Measurements from ENCODE around the gene FAM184A.

Gene FAM184A

DNA sequence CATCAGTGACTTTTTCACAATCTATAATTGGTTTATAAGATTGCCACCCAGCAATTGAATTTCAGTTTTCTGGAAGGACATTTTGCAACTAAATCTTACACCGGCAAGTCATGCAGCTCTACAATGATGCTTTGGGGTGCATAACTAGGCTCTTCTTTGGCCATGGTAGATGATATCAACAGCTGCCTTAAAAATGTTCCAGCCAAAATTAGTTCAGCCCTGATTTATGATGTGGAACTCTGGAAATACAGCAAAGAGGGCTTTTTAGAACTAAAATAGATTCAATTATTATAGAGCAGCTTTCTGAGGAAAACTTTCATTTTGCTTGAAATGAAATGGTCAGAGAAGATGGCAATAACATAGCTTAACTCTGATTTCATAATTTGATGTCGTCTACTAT is 125.1 kb downstream of the FAM184A start:
- no peak for DNase-seq

DNA sequence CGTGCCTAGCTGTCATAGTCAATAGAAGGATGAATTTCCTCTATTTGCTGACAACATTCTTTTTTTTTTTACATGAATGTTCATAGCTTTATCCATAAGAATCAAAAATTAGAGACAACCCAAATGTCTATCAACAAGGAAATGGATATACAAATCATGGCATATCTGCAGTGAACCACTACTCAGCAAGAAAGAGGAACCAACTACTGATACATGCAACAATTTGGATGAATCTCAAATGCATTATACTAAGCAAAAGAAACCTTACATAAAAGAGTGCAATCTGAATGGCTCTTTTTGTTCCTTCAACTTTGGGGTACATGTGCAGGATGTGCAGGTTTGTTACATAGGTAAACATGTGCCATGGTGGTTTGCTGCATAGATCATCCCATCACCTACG is 125.8 kb downstream of the FAM184A start:
- DNase-seq: no peak

DNA sequence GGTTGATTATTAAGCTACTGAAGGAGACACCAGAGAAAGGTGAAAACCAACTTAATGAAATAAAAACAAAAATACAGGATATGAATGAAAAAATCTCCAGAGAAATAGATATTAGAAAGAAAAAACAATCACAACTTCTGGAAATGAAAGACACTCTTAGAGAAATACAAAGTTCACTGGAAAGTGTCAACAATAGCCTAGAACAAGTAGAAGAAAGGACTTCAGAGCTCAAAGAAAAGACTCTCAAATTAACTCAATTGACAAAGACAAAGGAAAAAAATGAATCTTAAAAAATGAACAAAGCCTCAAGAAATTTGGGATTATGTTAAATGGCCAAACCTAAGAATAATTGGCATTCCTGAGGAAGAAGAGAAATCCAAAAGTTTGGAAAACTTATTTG is 133.2 kb downstream of the FAM184A start:
- no peak for DNase-seq

DNA sequence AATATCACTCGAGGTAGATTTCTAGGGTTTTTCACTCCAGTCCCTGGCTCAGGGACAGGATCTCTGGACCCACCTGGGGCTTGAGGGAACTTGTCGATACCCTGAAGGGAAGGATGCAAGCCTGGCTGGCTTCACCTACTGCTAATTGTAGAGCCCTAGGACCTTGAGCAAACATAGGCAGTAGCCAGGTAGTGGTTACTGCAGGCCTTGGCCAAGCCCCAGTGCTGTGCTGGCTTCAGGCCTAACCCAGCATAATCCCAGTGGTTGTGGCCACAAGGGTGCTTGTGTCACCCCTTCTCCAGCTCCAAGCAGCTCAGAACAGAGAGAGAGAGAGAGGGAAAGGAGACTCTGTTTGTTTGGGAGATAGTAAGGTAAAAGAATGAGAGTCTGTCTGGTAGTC is 137.7 kb downstream of the FAM184A start:
- DNase-seq: no peak

DNA sequence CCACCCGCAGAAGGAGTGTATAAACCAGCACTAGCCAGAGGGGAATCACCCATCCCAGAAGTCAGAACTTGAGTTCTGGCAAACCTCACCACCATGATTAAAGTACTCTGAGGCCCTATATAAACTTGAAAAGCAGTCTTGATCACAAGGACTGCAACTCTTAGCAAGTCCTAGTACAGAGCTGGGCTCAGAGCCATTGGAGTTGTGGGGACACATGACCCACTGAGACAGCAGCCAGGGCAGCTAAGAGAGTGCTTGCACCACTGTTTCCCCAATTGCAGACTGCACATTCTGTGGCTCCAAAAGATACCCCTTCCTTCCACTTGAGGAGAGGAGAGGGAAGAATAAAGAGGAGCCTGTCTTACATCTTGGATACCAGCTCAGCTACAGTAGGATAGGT is 138.8 kb downstream of the FAM184A start:
- DNase-seq: no peak

DNA sequence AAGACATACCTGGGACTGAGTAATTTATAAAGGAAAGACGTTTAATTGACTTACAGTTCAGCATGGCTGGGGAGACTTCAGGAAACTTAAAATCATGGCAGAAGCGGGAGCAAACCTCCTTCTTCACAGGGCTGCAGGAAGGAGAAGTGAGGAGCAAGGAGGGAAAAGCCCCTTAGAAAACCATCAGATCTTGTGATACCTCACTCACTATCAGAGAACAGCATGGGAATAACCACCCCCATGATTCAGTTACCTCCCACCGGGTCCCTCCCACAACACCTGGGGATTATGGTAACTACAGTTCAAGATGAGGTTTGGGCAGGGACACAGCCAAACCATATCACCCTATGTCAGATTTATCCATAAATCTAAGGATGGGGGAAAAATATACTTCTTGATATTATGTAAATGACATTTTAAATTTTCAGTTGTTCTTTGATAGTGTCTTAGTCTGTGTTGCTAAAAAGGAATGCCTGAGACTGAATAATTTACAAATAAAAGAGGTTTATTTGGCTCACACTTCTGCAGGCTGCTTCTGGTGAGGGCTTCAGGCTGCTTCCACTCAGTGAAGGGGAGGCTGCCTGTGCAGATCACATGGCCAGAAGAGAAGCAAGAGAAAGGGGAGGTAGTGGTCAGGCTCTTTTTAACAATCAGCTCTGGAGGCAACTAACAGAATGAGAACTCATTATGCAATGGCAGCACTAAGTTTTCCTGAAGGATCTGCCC is 142.3 kb downstream of the FAM184A start:
- DNase-seq: no peak

DNA sequence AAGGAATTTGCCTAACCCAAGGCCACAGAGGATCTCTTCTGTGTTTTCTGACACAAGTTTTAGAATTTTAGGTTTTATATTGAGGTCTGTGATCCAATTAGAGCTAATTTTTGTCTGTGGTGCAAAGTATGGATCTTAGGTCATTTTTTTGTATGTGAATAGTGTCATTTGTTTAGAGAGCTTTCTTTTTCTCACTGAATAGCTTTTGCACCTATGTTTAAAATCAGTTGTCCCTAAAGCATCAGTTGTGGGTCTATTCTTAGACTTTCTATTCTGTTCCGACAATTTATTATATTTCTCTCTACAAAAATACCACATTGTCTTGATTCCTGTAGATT is 143.2 kb downstream of the FAM184A start:
- no peak for DNase-seq

DNA sequence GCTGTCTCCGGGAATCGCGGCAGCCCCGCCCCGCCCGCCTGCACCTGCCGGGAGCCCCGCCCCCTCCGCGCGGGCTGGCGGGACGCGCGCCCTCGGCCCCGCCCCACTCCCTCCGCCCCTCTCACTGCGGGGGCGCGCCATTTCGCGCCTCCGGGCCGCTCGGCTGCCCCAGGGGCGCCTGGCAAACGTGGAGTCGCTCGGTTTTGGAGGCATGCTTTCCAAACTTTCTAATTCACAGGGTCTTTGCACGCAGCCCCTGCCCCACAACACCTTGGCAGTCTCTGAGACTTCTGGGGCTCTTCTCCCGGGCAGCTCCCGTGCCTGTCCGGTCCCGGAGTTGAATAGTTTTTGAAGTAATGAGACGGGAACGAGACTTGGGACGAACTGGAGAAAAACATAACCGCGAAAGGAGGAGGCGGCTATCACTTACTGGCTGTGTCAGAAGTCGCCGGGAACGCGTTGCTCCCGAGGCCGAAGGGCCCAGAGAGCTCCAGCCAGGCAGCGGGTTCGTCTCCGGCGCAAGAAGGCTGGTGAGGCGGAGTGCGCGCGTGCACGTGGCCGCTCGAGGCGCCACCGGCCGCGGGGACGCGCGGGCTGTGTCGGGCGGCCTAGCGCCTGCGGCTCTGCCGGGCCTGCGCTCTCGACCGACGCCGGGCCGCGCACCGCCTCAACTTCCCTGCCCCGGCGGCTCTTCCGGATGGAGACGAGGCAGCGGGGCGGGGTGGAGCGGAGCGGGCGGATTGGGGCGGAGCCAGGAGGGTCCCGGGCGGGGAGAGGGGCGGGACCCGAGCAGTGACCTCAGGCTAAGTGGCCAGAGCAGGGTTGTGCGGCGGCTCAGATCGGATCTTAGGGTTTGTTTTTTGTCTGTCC is 143.8 kb downstream of the FAM184A start, which contains the start of gene MCM9:
MCM9 (minus strand) TSS at position 699 of the 870 bp plus-strand sequence. CDS start 3,436 bp downstream, outside the sequence.
- DNase-seq: peak; percentile 94

DNA sequence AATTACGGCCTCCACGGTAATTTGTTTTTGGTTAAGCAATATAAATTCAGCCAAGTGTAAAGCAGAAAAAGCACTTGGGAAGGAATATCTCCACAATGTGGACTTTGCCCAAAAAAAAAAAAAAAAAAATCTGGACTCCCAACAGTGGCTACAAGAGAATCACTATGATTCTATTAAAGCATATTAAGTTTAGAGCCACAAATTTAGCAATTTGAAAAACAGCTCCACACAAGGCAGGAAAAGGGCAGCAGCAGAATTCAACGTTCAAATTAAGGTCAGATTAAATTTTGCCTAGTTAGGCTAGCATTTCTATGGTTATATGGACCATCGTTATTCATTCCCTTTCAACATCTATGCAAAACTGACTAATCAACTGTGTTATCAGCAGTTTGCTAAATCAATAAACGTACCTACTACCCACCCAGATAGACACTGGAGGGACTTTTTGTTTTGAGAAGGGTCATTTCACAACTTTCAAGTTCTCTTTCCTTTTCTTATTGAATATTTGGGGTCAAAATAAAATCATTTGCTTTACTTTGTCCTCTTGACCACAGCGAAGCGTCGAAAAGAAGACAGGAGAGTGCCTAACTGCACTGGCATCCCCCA is 144.5 kb downstream of the FAM184A start:
- DNase-seq: no peak

DNA sequence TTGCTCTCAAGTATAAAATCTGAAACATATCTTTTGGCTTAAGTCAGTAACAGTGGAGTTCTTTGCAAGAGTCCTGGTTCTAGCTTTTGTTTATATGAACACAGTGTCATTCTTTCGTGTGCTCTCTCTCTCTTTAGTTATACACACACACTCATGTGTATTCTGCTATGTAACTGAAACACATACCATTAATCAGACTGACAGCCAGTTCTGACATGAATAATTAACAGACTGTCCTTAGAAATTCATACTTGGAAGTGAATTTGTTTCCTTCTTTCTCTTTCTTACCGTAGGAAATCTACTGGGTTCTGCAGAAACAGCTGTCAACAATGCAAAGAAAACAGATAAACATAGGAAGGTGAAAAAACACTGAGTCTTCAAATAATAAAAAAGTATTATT is 146.0 kb downstream of the FAM184A start:
- no peak for DNase-seq

DNA sequence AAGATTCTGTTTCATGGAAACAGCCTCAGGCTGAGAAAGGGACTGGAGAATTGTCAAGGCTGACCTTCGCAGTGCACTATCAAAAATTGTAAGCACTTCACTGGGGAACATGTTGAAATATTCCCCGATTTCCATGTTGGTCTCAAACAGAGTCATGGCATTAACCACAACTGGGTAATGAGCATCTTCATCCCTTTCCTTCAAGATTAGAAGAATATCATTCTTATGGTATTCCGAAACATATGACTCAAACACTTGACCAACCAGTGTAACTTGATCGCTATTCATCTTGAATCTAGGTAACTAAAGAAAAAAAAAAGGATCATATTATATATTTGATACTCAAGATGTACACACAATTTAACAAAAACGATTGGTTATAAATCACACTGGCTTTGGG is 147.0 kb downstream of the FAM184A start:
- no peak for DNase-seq

DNA sequence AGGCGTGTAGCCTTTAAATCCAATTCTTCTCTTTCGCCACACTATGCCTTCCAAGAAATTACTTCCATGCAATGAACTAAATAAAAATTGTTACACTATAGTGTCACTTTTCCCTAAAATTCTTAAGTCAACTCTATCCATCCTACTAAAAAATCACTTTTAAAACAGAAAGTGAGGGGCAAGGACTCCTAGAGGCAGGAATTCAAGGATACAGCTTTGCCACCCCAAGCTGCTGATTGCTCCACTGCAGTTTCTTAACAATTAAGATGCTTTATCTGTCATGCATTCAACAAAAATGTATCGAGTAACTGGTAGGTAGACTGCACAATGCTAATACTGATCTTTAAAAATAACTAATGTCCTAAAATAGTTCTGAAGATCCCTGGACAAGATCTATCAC is 147.8 kb downstream of the FAM184A start:
- DNase-seq: no peak

DNA sequence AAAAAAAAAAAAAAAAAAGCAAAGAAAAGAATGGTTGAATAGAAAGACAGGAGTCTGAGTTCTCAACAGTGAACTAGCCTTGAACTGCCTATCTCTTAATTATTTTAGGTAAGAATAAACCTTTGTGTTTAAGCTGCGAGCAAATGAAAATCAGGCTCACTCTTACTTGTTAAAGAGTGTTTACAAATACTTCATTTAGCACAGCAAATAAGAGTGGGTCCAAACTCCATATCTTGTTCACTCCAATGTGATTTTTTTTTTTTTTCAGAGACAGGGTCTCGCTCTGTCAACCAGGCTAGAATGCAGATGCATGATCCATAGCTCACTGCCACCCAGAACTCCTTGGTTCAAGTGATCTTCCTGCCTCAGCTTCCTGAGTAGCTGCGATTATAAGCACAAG is 155.4 kb downstream of the FAM184A start:
- no peak for DNase-seq

DNA sequence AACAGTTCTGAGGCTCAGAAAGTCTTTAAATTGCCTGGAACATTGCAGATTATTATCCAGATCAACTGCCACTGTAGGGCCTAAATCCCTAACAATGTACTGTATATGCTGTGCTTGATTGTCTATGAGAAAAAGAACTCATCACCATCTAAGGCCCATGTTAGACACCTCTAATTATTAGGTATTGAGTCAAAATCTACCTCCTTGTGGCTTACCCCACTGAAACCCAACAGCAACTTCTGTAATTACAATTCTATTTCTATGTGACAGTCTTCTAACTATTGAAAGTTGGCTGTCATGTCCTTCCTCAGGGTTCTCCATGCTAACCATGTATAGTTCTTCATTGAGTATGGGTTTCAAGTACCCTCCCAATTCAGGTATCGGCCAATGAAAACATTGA is 157.4 kb downstream of the FAM184A start:
- no peak for DNase-seq

DNA sequence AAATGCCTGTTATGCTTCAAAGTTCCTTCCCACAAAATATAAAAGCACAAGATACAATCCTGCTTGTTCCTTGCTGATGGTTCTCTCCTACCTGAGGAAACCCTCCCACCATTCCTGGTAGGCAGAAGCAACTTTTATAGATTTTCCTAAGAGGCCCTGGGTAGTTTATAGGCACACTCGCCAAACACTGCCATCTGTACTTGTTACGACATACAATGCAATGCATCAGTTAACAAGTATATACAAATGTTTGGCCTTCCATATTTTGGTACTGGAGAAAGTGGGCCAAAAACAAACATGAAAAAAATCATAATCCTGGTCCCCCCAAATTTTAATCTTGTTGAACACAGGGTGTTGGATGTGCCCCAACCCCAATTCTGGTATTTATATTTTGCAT is 160.1 kb downstream of the FAM184A start:
- DNase-seq: no peak

DNA sequence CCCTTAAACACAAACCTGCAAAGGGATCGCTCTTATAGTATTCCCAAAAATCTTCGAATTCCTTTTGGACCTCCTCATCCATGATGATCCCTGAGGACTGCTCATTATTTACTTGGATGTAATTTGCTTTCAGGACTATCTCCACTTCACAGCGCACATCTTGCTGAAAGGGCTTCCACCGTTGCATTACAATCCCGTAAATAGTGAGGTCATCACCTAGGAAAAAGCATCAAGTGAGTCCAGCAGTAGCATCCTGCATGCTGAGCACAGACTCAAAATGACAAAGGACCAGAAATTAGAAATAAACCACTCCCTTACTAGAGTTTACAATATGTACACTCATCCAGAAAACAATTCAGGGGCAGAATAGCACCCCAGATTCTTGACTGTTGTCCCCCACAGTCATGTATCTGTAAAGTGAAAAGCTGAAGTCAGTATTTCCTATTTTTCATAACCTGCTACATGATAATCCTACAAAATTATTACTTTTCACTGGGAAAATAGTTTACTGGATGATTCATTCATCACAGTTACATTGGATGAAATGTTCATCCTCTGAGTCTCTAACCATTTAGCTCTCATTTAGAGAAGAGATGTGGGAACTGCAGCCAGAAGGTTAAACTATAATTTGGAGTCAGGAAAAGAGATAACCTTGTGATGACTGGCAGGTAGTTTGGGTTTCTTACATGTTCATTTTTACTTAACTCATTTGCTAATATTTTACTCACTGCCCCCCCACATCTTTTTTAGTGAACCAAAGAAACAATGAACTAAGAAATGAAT is 160.7 kb downstream of the FAM184A start:
- no peak for DNase-seq

DNA sequence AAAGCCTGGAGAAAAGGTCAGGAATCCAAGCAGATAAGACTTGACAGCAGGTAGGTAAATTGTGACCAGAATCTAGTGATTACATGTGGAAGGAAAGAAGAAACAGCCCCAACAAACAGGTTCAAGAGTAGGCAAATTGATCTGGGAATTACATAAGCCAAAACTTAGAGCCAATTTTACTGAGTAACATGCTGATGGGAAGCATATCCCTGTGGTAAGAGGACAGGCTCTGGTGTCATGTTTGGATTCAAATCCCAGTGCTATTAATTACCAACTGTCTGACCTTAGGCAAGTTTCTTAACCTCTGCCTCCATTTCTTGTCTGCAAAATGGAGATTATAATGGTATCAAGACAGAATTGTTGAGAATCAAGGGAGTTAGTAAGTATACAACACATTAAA is 163.9 kb downstream of the FAM184A start:
- no peak for DNase-seq

DNA sequence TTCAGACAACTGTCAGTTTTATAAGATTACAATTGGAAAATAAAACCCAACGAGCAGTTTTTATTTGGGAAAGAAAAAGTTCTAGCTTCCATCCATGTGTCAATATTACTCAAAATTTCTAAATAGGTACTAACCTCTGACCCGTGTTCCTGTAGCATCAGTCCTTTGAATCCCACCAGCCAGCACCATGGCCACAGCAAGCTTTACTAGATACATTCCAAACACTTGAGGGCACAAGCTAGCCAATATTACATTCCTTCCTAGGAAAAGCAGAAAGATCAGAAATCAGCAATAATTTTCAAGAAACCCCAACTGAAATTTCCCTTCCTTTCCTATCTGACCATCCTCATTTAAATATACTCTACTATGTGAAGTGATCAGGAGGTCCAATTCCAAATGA is 165.3 kb downstream of the FAM184A start:
- DNase-seq: no peak

DNA sequence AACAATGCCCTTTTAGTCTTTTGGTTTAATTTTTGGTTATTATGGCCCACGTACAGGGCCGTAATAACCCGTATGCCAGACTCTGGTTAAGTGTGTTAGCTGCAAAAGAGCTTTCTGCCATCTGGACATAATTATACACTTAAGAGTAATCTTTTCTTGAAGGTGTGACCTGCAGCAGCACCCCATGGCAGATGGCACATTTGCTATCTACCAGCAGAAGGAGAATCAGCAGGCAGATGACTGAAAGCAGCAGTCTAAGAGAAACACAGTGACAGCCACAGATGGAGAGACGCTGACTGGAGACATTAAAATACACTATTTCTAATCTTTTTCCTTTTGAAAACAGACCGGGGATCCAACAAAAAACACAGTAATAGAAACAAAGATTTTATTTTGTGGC is 165.8 kb downstream of the FAM184A start:
- DNase-seq: no peak
